Tongue (tissue), 2 donors: ENCODE measurements around the gene KLF5. TPM values are rescaled to one million over a fixed set of nuclear protein-coding genes. Genes with fewer than 3 reads are reported as not detected.
A peak's percentile ranks its signal among the peaks of the same experiment; 100 is the strongest.
"Not testable (repeated sequence)": the region's sequence is repeated elsewhere in the genome, so short reads cannot be mapped to it uniquely, and the experiment has no call there.

ENCODE experiments used
- DNase-seq: peaks from one replicate; pipeline ENCODE4 v3.0.0-alpha.2; 2015
- total RNA-seq: library from RNA; depleted of rRNA; stranded (reverse); fragments of >200 nt; gene quantifications from one replicate; pipeline ENCODE4 v1.2.3, GENCODE V29; 2014

The KLF5 gene
- 49.3 TPM for total RNA-seq

GRCh38 chr13:73058736-73059459 is at the start of gene KLF5:
Gene KLF5, plus strand, starts transcription at chr13:73059005. Its CDS starts 323 bp downstream, at chr13:73059328.
- DNase-seq: peak; percentile 98

- no peak for DNase-seq
Measured at GRCh38 chr13:73011751-73012150, 47.1 kb upstream of the KLF5 start.

DNA sequence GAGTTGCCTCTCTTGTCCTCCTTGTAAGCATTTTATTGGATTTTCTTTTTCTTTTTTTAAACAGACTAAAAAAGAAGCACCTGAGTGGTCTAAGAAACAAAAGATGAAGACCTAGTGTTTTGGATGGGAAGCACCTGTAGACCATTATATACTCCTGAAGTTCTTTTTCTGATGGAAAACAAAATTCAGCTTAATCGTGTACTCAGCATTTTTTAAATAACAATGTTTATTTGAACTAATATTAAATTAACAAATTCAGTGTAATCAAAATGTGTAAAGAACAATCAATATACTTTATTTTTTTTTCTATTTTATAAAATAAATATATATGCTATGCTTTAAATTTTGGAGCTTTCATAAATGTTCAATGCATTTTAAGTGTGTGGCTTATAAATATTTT is 43.0 kb upstream of the KLF5 start:
- no peak for DNase-seq

- DNase-seq: no peak
Measured at GRCh38 chr13:73018336-73018735, 40.5 kb upstream of the KLF5 start.

DNA sequence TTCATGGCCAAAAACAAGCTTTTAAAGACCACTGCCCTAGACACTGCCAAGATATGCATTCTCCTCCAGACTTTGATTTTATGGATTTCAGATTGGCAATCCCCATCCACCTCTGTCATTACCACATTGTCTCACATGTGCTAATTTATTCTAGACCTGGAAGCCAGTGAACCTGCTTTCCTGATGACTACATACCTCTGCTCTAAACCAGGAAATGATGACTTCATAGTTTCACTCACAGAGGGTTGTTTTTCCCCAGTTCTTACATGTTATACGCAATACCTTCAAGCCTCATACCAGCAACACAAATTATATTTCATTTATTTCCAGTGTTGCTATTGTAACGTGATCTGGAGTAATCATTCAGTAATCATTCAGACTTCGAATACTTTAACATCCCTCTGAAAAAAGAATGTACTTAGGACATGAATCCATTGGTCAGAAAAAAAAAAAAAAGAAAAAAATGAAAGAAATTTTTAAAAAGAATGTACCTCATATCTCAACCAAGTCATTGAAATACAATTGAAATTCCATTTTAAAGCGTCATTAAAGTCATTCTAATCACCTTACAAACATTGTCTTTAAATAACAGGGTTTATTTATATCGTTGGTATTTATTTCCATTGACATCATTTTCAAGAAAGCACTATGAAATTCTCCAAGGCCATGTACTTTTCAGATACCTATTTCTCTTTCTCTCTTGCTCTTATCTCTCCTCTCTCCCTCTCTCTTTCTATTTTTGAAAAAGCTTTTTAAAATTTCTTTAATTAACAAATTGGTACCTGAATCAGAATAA is 33.4 kb upstream of the KLF5 start:
- no peak for DNase-seq

DNA sequence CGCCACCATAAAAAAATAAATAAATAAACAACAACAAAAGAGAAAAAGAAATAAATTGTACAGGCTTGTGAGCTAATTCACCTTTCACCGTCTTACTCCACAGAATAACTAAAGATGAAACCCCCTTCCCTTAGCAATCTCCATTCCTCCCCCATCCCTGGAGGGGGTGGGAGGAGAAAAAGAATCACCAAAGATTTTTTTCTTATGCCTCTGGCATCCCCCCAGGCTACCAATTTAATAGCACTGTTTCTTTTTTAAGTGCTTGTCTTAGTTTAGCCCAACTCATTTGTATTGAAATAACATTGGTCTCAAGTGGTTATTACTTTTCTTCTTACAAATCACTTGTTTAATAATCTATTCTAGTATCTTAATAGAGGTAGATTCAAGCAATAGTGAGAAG is 23.9 kb upstream of the KLF5 start:
- no peak for DNase-seq

- peak; percentile 58 for DNase-seq
Measured at GRCh38 chr13:73035660-73036059, 23.1 kb upstream of the KLF5 start.

DNA sequence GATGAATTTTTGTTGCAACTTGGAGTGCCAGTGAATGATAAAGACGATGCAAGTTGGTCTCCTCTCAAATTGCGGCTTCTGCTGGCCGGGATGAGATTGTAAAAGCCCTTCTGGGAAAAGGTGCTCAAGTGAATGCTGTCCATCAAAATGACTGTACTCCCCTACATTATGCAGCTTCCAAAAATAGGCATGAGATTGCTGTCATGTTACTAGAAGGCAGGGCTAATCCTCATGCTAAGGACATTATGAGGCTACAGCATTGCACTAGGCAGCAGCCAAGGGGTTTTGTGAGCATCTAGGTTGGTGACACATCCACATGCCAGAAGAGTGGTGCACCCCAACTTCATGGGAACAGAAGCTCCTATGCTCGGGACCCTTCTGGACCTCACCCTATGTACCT is 22.2 kb upstream of the KLF5 start:
- peak; percentile 22 for DNase-seq

GRCh38 chr13:73038064-73038463 is 20.7 kb upstream of the KLF5 start:
- DNase-seq: no peak

DNA sequence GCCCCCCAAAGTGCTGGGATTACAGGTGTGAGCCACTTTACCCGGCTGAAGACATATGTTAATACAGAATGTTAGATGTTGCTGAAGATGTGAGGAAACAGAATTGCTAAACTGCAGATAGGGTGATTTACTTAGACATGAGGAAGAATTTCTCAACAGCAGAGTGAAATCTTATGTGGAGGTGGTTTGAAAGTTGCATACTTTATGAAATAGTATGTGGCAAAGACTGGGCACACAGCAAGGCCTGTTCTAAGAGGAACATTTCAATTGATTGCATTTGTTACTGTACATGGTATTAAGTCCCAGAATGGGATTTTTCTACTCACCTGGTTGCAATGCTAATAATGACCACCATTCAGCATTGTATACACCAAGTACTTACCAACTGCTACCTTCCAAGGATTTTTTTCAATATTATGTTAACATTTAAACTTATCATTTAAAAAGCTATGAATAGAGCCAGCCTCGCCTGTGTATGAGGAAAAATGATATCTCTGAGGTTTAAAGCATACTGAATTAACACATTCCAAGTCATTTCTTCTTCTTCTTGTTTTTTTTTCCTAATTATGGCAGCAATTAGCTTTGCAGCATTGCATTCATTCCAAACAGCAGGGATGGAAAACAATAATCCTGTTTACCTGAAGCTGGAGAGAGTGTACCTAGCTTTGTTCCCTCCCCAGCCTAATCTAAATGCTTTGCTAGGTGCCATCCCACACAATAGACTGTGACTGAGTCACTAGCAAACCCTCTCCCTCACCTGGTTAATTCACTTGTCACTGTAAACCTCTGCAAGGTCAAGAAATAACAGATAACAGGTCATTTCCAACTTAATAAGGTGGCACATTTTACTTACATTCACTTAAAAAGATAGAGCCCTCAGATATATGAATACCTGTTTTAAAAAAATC is 19.4 kb upstream of the KLF5 start:
- no peak for DNase-seq

GRCh38 chr13:73040484-73040883 is 18.3 kb upstream of the KLF5 start:
- DNase-seq: no peak

DNA sequence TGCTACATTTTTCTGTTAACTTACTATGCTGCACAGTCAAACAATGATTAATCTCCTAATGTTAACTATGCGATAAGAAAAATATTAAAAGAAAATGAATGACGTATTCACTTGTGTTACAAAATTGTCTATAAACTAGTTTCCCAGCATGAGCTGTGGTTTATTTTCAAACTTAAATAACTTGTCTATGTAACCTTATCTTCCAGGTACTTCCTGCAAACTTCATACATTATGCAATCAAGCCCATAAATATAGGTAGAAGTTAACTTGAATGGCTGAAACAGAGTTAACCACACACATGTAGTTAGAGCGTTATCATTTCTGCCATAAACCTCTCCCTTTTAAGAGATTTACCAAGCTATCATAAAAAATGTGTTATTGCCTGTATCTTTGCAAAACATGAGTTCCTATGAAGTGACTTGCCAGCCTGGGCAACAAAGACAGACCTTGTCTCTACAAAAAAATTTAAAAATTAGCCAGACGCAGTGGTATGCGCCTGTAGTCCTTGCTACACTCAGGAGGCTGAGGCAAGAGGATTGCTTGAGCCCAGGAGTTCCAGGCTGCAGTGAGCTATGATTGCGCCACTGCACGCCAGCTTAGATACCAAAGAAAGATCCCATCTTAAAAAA is 17.7 kb upstream of the KLF5 start:
- no peak for DNase-seq

DNA sequence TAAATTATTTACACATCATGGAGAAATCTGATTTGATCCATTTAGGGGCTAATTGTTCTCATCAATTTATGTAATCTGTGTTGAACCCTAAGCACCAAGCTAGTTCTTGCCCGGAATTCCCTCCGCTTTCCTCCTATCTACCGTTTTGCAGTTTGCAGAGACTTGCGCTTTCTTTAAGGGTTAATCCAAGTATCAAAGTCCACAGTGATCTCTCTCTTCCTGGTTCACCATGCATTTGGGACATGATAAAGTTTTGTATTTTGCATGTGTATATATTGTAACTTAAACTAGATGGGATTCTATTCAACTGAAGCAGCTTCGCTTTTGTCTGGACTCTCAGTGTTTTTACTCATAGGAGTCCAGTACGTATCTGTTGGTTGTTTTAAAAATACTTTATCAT is 13.8 kb upstream of the KLF5 start:
- no peak for DNase-seq

GRCh38 chr13:73048615-73049014 is 10.2 kb upstream of the KLF5 start:
- not testable (repeated sequence) for DNase-seq

DNA sequence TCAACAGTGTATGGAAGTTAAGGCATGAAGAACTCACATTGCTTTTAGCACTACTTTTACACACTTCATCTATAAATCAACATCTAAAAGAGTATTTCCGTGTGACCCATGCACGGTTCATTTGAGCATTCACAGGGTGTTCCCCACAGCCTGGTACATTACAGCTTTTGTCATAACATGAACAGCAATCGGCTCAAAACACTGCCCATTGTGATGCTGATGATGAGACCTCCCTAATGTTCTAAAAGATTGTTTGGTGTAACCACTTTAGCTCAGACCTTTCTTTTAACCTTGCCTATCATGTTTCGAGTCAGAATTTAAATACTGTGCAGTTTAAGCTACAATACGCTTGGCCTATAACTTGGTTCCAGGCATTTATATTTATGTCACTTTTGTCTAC is 4.1 kb upstream of the KLF5 start:
- DNase-seq: no peak

DNA sequence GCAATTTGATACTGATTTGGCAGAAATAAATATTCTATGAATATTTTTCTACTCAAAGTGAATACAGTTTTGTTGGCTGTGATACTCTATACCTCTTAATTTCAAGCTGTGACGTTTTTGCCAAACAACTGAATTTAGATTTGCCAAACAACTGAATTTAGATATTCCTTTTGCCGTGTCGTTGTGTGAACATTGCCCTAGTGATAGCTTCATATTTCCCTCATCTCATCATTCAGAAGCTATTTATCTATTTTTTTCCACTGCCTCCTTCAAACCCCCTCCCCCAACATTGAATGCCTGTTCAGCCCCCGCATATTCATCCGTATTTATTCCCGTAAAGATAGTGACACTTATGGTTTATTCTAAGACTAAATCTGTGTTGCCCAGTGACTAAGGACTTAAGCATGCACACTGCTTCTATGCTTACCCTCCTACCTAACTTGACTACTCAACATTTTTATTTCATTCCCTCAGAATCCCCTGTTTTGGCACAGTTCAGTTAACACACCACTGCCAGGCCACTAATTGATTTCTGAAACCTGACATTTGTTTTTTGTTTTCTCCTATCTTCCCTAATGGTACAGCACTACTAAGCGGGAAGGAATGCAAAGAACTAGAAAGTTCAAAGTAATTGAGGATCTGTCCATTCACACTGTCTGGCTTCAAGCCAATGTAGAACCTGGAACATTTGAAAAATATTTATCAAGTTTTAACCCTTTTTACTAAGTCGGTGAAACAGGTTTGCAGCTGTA is 2.8 kb upstream of the KLF5 start:
- DNase-seq: peak; percentile 38

GRCh38 chr13:73056565-73056962 is 2.2 kb upstream of the KLF5 start:
- no peak for DNase-seq

GRCh38 chr13:73057284-73058063 is 1.3 kb upstream of the KLF5 start:
- DNase-seq: no peak

DNA sequence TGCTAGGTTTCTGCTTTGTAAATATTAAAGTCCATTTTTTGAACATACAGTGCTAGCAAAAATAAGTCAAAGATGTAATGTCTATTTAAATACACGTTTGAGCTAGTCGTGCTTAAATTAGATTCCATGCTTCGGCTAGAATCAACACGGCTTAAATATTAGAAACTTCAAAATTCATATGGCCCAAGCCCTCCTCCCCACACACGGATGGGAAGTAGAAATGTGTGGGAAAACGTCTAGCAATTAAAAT is 816 bp upstream of the KLF5 start:
- DNase-seq: no peak

DNA sequence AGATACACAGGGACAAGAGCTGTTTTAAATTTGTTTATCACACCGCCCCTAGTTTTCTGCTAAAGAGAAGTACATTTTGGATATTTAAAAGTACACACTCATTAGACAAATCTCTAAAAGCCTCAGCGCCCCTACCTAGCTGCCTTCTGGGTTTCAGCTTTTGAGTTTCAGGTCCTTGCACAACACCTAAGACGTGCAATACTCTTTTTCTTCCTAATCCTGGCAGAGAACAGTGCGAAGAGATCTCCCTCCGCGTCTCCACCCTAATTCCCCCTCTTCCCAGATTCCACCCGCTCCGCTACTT is 421 bp upstream of the KLF5 start:
- no peak for DNase-seq
